GM19324 (cell line): ENCODE measurements around the gene BPIFB4.
"Not testable (repeated sequence)": the region's sequence is repeated elsewhere in the genome, so short reads cannot be mapped to it uniquely, and the experiment has no call there.

Experiments used
- ATAC-seq: cut with Tn5 transposase; IDR thresholded peaks from one replicate; pipeline ENCODE4 v1.9.1; 2021; ENCODE audit warnings: mild to moderate bottlenecking, moderate library complexity; ENCODE audit not compliant: unreplicated experiment, low FRiP score

BPIFB4 gene

DNA sequence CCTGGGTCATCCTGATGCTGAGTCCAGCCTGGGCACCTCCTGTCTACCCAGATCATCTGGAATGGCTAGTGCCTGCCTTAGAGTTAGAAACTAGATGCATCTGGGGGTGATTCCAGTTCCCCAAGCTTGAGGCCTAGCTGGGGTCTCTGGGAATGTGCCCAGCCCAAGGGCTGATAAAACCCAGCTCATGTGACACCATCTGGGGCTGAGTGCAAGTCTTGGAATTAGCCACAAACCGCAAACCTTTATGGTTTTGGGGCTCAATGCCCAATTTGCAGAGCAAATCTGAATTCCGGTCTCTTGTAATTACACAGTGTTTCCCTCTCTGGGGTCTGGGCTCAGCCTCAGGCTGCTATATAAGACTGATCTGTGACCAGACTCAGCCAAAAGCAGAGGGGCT is at the start of gene BPIFB4:
Gene BPIFB4, plus strand, starts transcription at position 385 of the 400 bp plus-strand sequence. CDS start 1,884 bp downstream, outside the sequence.
- no peak for ATAC-seq

DNA sequence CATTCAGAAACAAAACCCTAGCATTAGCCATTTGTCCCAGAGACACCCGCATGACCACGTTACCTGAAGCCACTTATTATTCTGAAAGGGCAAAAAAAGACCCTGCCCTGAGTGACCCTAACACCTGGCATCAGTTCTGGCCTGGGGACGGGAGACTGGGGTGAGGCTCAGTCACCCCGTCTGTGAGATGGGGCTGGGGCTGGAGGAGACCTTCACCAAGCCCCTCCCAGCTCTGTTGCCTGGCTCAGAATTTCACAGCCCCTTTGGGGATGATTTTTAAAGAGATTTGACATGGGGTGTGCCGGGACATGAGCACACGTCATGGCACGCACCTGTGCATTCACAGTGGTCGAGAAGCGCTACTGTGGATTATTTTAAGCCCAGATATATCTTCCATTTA is 49.4 kb upstream of the BPIFB4 start:
- ATAC-seq, result no peak

DNA sequence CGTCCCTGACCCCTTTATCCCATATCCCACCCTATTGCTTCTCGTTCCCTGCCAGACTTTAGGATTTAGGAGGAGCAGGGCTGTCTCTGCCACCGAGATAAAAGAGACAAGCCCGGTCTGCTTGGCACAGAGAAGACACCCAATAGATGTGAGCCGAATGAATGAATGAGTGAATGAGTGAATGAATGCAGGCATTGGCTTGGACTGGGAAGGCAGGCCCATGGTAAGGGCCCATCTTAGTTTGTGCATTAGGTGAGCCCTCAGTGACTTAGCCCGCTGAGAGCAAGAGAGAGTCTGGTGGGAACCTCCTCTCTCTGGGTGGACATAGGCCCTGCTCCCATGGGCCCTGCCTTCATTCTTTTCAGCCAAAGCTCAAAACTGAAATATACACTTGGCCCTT is 48.9 kb upstream of the BPIFB4 start:
- no peak for ATAC-seq

DNA sequence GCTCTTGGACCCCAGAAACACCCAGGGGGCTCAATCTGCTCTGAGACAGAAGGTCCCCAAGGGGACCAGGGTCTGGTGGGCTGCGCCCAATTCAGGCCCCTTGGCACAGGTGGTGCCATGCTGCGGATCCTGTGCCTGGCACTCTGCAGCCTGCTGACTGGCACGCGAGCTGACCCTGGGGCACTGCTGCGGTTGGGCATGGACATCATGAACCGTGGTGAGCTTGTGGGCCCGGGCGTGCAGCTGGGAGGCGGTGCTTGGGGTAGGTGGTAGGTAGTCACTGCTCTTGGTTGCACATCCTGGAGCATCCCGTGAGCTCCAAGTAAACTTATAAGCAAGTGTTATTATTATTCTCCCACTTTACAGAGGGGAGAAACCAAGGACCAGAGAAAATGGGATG is 47.9 kb upstream of the BPIFB4 start, which contains the start of gene BPIFB6:
Gene BPIFB6, plus strand, starts transcription at position 118 of the 400 bp plus-strand sequence. Its CDS starts 0 bp downstream, at position 118.
- no peak for ATAC-seq

DNA sequence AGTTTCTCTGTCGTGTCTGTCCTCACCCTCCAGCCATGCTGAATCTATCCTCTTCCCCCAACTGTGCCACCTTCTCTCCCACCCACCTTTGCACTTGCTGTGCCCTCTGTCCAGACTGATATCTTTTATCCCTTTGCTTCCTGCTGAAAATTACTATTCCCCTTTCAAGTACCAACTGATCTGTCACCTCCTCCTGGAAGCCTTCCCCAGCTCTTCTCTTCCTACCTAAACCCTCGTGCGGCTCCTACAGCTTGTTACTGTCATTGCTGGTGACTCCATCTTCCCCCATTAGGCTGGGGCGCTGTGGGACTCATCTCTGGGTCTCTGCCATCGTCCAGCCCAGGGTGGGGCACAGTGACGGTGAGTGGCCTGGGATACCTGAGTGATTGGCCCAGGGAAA is 46.9 kb upstream of the BPIFB4 start:
- no peak for ATAC-seq

DNA sequence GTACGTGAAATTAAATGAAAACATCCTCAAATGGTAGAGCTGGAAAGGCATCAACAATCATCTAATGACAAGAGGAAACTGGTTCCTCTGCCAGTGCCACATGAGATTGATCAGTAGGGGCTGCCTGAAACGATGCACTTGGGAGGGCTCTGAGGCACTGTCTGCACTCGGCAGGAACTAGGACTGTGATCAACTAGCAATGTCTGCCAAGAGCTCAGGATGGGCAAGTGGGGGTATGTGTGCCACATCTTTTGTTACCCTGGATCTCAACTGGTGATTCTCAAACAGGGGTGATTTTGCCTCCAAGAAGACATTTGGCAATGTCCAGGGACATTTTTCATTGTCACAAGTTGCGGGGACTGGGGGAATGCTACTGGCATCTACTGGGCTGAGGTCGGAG is 46.1 kb upstream of the BPIFB4 start:
- no peak for ATAC-seq

DNA sequence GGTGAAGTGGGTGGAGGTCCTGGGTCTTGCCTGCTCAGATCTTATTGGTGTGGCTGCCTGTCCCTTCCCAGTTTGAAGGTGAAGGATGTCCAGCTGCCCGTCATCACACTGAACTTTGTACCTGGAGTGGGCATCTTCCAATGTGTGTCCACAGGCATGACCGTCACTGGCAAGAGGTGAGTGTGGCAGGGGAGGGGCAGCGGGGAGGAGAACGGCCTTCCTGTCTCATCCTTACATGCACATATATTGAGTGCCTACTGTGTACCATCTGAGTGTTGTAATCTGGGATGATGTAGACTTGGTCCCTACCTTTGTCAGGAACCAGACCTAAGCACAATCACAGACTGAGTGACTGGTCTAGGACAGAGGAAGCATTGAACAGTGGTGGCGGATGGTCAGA is 45.3 kb upstream of the BPIFB4 start:
- no peak for ATAC-seq

DNA sequence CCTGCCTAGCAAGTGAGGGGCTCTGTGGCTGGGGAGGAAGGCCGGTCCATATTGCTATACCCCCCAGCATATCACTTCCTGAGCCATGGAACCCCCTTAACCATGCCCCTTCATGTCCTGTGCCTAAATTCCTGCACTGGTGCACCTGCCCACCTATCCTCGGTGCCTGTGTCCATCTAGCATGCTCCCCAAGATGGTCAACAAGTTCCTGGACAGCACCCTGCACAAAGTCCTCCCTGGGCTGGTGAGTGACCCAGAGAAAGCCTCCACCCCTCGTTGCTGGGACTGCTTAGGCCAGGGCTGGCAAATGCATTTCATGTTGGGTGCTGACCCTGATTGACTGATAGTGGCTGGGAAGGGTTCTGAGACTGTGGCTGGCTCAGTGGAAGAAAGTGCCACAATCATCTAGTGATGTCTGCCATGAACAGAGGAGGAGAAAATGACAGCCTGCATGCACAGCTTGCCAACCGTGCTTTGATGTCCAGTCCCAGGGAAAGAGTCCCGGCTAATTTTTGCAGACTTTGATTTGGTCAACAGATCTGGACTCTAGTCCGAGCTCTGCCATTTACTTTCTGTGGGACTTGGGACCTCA is 44.4 kb upstream of the BPIFB4 start:
- no peak for ATAC-seq

DNA sequence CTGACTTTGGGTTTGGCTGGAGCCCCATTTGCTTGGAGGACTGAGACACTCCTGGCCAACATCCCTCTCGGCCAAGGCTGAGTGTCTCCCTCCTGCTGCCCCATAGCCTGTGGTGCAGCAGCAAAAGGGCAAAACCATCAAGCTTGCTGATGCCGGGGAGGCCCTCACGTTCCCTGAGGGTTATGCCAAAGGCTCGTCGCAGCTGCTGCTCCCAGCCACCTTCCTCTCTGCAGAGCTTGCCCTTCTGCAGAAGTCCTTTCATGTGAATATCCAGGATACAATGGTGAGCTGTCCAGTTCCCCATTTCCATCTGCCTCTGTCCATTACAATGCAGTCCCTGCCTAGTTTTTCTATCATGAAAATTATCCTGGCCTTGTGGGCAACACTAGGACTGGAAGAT is 42.0 kb upstream of the BPIFB4 start:
- ATAC-seq, result no peak

DNA sequence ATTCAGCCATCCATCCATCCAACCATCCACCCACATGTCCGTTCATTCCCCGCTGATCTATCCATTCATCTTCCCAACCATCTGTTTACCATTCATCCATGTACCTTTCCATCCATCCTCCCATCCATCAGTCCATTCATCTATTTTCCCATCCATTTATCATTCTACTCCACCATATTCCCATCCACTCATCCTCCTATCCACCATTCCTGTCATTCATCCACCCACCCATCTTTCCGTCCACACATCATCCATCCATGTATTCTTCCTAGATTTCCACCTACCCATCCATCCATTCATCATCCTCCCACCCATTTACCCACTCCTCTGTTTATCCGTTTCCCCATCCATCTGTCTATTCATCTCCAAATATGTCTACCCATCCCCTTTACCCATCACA is 41.2 kb upstream of the BPIFB4 start:
- no peak for ATAC-seq

DNA sequence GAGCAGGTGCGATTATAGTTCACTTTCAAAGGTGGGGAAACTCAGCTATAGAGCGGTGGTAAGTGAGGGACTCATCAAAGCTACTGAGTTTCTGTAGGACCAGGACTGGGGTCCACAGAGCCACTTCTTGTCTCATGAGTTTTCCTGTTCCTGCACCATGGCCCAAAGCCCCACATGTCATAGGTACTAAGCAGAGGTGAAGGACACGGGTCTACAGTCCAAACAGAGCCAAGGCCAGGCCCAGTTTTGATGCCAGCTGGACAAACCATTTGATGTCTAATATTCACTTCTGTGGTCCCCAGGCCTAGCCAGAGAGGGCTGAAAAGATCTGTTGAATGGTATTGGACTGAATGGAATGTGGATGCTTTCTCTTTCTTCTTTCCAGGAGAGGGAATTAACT is 37.0 kb upstream of the BPIFB4 start:
- no peak for ATAC-seq

DNA sequence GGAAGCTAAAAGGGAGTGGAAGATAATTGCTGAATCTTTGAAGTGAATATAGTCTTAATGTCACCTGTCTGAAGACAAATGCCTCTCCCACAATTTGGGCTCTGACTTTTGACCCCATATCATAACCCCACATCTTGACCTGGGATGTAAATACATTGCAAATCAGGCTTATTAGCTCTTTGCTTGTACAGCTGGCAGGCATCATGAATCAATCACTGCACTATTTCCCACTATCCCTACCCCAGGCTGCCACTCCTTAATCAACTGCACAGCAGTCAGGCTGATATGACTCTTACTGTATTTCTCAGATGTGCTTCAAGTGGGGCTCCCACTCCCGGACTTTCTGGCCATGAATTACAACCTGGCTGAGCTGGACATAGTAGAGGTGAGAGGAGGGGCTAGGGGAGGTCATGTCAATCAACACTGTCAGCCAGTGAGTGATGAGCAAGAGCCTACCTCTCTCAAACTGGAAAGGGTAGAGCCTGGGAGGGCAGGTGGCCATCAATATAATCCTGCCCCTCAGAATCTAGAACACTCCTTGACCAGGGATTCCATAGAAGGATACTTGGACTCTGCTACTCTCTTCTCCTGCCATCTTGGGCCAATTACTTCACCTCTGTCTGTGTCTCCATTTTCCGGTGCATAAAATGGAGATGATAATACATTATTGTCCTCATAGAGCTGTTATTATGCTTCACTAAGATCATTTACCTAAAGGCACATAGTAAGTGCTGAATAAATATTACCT is 36.3 kb upstream of the BPIFB4 start:
- ATAC-seq, result no peak

DNA sequence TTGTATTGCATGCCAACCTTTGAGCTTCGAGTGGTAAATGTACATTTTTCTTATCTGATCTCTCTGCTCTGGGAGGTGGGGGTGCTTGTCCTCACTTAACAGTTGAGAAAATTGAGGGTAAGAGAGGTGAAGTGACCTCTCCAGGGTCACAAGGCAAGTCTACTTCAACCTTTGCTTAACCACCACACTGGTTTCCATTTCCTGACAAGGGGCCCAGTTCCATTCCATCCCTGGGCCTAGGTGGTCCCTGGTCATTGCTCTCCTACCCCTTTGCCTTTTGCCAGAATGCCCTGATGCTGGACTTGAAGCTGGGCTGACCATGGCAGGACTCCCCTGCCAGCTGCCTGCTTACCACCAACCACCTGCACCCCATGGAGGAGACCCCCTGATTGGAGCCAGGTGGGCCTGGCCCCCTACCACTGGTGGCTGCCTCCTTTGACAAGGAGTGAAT is 35.7 kb upstream of the BPIFB4 start:
- ATAC-seq, result no peak

DNA sequence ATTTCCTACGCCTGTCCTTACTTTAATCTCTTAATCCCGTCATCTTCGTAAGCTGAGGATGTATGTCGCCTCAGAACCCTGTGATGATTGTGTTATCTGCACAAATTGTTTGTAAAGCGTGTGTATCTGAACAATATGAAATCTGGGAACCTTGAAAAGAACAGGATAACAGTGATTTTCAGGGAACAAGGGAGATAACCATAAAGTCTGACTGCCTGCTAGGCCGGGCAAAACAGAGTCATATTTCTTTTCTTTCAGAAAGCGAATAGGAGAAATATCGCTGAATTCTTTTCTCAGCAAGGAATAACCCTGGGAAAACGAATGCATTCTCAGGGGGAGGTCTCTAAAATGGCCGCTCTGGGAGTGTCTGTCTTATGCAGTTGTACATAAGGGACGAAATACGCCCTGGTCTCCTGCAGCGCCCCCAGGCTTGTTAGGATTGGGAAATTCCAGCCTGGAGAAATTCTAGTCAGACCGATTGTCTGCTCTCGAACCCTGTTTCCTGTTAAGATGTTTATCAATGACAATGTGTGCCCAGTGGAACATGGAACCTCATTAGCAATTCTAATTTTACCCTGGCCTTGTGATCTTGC is 34.2 kb upstream of the BPIFB4 start:
- not testable (repeated sequence) for ATAC-seq

DNA sequence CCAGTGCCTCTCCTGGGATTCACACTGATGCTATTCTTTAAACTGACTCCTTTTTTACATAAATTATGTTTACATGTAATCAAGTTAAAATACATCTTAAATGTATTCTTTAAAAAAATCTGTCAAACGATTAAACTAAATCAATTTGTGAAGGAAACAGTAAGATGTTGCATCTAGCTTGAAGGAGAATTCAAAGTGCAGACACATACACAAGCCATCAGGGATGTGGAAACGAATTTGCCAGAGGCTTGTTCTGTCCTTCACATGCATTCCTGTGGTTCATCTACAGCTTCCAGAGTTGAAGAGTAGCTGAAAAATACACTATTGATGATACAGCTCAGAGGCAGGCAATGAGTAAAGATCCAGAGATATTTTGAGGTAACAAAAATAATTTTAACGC is 33.0 kb upstream of the BPIFB4 start:
- no peak for ATAC-seq

DNA sequence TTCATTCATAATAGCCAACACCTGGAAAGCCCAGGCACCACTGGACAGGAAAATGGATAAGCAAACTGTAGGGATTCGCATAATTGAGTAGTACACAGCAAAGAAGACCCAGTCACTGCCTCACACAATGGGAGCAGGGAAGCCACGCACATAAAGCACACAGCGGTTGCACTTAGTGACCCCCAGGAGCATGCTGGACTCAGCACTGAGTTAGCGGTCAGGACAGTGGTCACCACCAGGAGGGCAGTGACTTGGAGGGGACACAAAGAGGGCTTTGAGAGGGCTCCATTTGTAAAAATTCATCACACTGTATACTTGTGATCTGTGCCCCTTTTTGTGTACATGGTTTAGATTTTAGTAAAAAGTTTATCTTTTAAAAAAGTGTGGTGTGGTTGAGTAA is 28.1 kb upstream of the BPIFB4 start:
- no peak for ATAC-seq

DNA sequence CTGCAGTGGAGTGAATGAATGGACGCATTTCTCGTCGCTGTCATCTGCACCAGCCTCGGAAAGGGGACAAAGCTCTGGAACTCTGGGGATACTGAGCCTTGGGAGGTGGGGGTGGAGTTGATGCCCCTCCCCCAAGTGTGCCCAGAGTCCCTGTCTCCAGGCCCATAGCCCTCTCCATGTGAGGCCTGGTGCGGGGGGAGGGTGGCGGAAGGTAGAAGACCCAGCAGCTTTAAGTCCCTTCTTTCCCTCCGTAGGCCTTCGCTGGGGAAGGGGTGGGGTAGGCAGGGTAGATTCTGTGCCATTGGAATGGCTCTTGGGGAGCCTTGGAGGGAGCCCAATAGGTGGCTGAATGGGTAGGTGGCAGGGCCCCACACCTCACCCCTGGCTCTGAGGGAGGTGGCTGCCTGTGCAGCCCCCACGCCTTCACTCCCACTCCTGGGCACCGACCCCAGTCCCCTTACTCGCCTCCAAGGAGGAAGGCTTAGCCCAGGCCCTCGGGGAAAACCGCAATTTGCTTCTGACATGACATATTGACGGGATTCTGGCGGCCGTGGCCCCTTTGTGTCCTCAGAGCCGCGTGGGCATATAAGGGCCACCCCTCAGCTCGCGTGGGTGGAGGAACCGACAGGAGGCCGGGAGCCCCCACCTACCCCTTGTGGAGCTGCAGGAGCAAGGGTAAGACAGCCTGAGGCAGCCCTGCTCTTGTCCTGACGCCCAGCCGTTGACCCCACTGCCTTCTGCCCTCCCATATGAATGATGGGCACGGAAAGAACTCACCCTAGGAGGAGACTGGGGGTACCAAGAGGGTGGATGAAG is 25.9 kb upstream of the BPIFB4 start, which contains the start of gene BPIFB3:
Gene BPIFB3, plus strand, starts transcription at position 613 of the 816 bp plus-strand sequence. CDS start 1,533 bp downstream, outside the sequence.
- ATAC-seq, result no peak

DNA sequence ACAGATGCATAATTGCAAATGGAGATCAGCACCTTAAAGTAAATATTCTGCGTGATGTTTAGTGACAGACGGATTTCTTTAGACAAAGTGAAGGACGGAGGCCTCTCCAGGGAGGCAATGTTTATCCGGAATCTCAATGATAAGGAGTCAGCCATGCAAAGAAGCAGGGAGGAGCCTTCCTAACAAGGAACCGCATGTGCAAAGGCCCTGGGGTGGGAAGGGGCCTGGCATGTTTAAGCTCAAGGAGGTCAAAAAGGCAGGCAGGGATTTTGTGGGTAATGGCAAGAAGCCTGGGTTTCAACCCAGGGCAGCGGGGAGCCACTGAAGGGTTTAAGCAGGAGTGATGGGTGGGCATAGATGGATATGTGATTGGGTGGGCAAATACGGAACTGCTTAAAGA is 25.1 kb upstream of the BPIFB4 start:
- no peak for ATAC-seq

DNA sequence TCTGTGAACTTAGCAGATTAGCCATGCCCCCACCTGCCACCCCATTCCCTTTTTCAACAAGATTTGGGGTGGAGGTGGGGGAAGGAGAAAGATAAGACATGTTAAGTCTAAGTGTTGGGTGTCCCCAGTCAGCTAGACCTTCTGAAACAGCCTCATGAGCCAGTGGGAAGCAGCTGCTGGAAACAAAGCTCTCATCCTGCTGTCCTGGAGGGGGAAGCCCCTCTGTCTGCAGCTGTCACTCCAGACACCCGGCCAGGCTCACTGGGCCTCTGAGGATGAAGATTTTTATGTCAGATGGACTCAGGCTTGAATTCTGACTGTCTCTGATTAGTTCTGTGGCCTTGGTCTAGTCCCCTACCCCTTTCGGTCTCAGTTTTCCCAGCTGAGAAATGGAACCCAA is 24.7 kb upstream of the BPIFB4 start:
- no peak for ATAC-seq

DNA sequence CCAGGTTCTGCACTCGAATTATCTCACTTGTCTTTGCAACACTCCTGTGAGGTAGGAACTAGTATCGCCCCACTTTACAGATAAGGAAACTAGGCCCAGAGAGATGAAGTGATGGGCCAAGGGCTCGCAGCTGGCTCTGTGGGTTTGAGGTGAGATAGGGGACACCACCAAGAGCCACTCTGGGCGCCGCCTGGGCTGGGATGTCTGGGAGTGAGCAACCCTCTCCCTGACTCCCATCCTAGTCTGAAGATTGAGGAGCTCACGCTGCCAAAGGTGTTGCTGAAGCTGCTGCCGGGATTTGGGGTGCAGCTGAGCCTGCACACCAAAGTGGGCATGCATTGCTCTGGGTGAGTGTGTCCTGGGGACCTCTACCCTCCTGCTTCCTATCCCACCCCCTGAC is 20.3 kb upstream of the BPIFB4 start:
- ATAC-seq, result no peak
